Fibroblast of peridontal ligament (primary cell): ENCODE measurements around the gene CCDC149.

Experiments used
- DNase-seq: peaks from one replicate; pipeline ENCODE4 v3.0.0-alpha.2; 2010; ENCODE audit errors: extremely low read depth

The CCDC149 gene

DNA sequence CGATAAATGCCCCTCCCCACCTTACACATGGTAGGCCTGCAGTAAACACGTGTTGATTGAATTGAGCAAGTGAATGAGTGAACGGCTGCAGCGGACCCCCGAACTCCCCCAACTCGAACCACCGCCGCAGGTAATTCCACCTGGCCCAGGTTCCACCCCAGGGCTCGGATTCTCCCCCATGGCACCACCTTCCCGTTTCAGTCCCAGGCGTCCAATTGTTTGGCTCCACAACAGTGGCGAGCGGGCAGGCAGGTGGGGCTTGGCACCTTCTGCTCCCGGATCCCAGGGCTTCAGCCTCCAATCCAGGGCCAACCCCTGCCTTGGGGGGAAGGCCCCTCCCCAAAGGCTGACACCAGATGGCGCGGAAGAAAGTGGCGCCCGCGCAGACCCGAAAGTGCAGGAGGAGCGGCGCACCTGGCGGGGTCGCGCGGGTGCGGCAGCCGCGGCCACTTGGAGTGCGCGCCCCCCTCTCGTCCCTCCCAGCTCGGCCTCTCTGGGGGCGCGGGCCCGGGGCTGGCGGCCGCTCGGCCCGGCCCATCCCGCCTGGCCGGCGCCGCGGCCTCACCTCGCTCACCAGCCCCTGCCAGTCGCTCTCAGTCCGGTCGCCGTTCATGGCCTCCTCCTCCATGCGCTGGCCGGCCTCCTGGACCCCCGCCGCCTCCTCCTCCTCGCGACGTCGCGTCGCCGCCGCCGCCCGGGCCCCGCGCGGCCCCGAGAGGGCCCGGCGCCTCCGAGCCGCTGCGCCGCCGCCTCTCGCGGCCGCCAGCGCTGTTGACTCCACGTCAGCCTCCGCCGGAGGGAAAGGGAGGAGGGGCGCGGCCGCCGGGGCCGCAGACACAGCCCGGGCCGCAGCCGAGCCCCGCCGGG is at the start of gene CCDC149:
Gene CCDC149 (minus strand): TSS at position 791 of the 867 bp plus-strand sequence. CDS start 178 bp downstream, at position 613.
- peak; percentile 47 for DNase-seq

DNA sequence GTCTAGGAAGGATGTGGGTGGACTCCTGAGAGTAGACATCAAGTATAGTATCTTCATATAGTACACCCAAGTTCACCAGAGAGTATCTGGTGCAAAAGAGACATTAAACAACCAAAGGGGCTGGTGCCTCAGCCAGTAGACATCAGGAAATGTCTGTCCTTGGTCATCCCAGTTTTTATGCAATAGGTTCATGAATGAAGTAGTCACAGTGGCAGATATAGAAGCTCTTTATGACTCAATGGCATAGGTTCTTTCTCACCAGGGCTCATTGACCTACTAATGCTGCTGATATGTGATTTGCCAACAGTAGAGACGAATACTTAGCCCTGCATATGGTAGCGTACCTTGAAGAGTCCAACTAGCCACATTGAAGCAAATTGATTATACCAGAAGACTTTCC is 45.0 kb upstream of the CCDC149 start:
- no peak for DNase-seq

DNA sequence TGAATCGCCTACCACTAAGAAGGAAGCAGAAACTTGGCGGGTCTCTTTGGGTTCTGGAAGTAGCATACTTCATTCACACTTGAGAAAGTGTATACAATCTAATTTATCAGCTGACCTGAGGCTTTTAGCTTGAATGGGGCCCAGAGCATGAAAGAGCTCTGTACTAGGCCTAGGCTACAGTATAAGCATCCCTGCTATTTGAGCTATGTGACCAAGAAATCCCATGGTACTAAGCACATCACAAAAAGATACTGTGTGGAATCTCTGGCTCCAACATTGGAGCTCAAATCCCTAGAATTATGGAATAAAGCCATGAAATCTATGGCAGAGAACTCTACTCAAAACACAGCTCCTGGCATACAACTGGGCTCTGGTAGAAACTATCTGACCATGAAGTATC is 43.9 kb upstream of the CCDC149 start:
- peak; percentile 3 for DNase-seq

DNA sequence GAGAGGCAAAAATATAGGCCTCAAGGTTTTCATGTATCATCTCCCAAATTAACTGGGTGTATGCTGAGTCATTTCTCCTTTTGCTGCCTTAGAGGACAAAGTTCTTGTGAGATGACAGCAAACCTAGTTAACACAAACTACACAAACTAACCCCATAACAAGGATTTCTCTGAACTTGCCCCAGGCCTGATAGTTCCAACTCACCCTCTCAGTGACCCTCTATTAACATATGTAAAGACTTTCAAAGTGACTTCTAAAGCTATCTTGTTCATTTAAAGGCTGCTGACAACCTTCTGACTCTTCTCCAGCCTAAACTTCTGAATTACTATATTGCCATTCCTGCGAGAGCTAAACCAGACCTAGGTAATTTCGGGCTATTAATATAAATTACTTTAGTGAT is 43.2 kb upstream of the CCDC149 start:
- no peak for DNase-seq

DNA sequence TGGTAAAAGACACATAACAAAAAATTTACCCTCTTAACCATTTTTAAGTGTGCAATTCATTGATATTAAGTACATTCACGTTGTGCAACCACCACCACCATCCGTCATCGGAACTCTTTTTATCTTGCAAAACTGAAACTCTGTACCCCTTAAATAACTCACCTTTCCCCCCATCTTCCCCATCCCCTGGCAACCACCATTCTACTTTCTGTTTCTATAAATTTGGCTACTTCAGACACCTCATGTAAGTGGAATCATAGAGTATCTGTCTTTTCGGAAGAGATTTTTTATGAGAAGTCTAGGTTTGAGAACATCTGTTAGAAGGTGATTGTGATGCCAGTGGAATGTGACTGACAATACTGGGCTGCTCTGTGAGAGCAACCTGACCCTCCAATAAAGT is 39.8 kb upstream of the CCDC149 start:
- no peak for DNase-seq

DNA sequence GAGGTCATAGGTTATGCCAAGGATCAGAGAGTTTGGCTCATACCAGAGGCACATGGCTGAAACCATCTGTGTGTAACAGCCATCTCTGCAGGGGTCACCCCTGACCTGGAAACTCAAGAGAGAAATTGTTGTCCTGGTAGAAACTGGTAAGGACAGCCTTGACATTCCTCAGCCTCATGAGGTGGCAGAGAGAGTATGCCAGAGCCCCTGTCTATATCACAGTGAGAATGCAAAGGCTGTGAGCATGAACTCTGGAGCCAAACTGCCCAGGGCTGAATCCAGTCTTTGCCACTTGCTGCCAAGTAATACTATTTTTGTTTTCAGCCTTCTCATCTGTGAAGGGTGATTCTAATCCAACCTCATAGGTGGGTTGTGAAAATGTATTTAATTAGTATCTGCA is 37.1 kb upstream of the CCDC149 start:
- DNase-seq: no peak

DNA sequence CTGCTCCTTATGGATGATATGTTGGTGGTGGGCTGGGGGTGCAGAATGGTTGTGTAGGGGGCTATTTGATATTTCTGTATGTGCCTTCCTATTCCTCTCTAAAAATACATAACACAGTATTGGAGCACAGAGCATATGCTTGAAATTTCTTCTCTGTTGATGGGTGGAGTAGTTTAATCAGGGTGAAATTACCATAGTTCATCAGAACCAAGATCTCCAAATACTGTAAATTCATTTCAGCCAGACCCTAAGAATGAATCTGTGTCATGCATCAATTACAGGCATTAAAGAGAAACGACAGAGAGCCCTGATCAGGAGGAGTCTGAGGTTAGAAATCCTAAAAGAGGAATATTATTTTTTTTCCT is 25.1 kb upstream of the CCDC149 start:
- no peak for DNase-seq

DNA sequence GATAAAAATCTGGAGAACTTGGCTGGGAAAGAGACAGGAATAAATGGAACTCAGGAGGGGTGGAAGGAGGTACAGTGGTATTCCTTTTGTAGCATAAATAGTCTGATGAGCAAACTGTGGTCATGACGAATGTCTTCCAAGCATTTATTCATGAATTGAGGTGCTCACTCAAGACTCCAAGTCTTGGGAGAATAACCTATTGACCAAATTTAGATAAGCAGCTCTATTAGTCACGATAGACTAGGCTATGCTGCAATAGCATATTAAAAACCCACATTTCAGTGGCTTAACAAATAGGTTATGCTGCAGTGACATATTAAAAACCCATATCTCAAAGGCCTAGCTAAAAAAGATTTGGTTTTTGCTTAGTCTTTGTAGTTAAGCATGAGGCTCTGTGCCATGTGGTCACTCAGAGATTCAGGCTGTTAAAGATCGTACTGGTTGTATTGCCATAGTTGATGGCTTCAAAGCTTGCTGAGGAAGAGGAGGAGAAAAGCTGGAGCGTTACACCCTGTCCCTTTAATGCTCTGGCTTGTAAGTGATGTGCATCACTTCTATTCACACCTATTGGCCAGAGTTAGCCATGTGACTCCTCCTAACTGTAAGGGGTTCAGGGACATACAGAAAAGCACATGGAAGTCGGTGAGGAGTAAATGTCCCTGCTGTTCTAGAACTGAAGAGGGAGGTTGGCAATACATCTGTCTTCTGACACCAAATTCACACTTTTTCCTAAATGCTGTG is 24.5 kb upstream of the CCDC149 start:
- DNase-seq: no peak

DNA sequence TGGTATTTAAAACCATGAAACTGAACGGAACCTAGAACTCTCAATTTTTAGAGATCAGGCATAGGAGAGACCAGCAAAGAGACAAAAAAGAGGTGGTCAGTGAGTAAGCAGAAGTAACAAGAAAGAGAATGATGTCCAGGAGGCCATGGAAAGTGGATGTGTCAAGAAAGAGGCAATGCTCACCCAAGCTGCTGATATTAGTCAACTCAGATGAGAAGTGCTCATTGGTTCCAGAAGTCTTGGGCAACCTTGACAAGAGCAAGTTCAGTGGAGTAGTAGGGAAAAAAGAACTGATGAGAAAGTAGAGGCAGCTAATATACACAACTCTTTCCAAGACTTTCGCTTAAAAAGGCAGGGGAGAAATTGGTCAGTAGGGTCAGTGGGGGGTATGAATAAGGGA is 23.0 kb upstream of the CCDC149 start:
- no peak for DNase-seq

DNA sequence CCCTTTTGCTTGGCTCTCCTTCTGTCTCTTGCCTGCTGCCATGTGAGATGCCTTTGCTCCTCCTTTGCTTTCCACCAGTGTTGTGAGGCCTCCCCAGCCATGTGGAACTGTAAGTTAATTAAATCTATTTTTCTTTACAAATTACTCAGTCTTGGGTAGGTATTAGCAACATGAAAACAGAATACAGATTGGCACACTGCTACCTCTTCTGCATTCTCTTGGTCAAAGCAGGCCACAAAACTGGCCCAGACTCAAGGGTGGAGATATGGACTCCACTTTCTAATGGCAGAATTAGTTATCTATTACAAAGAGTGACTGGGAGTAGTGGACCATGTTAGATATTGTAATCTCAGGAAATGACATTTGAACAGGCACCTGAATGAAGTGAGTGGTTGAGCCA is 21.5 kb upstream of the CCDC149 start:
- no peak for DNase-seq

DNA sequence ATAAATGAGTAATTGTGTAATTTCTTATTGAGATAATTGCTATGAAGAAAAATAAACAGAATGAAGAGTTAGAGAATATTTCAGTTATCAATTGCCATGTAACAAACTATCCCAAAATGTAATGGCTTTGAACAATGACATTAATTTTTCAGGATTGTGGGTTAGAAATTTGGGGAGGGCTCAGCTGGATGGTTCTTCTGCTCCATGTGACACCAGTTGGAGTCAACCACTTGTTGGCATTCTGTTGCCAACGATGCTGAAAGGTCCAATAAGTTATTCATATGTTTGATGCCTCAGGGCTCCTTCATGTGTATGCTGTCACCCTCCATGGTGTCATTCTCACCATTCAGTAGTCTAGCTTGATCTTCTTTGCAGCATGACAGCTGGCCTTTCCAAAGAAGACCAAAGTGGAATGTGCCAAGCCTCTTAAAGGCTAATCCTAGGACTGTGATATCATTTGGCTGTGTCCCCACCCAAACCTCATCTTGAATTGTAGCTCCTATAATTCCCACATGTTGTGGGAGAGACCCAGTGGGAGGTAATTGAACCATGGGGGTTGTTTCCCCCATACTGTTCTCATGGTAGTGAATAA is 20.9 kb upstream of the CCDC149 start:
- no peak for DNase-seq

DNA sequence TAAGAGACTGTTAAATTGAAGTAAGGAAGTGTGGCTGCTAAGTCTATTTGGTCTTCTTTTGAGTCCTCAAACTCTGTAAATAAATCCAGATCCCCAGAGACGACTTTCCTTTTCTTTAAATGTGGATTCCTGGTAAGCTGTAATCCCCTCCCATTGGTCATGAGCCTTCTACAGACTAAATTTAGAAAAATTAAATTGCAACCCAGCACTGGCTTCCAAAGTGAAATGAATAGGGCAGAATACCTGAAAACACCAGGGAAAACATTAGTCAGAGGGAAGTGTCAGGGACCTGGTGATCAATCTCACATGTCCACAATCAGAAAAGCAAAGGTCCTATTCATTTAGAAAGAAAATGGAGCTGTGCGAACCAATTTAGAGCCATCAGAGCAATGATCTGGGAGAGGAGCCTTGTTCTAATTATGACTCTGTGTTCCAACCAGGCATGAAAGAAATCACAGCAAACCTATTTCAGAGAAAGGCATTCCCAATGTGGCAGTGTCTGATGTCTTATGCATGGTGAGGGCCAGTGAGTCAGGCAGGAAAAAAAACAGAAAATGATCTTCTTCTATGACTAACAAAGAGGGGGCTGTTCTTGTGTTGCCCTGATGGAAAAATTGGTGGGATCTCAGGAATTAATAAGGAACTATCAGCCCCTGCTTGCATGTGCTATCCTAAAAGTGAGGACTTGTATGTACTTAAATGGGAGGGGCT is 19.8 kb upstream of the CCDC149 start:
- peak; percentile 18 for DNase-seq

DNA sequence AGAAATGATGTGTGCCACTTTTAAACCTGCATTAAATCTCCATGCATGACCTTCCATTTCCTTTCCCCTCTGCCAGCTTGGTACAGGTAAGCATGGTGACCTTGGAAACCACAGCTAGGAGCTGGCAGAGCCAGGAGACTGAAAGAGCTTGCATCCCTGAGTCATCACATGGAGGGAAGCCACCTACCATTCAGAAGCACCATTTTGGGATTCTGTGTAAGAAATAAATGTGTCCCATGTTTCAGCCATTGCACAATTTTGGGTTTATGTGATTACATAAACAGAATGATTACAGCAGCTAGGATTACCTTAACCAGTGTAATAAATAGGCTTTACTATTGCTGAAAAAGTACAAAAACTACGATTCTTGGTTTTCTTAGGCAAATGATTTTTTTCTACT is 17.3 kb upstream of the CCDC149 start:
- DNase-seq: peak; percentile 50

DNA sequence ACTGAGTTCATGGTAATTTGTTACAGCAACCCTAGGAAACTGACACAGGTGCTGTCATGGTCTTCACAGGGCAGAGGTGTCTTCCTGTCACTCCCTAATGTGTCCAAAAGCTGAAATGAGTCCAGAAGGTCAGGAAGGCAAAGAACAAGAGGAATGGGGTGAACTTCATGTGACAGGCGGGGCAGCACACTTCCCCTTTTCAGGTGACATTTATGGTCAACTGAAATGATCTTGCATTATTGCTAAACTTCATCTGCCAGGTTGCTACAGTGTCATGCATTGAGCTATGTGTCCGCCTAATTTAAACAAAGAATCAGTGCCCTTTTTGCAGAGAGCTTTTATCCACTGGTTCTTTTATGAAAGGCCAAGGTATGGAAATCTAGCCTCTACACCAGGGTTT is 15.9 kb upstream of the CCDC149 start:
- DNase-seq: no peak

DNA sequence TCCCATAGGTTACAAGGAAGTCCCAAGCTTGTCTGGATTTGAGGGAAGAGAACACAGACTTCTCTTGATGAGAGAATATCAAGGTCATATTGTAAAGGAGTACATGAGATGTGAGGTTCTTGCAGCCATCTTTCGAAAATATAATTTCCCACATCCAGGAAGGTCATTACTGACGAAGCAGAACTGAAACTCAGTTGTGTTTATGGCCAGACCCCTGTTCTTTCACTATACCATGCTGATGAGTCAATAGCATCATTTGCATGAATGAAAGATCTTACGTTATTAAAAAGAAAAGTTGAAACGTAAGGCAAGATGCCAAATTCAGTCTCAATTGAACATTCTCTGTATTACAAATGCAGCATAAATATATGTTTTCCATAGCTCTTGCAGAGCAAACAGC is 14.2 kb upstream of the CCDC149 start:
- no peak for DNase-seq

DNA sequence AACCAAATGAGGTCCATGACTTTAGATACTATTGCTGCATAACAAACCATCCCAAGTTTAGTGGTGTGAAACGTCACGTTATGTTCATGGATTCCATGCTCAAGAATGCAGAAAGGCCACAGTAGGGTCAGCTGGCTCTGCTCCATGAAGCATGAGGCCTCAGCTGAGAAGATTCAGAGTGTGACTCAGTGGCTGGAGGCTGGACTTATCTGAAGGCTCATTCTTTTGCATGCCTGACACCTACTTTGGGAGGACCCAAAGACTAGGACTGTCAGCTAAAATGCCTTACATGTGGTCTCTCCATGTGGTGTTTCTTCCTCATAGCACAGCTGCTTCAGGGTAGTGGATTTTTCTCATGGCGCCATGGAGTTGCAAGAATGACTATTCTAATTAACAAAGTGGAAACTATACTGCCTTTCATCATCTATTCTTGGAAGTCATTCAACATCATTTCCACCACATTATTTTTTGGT is 11.5 kb upstream of the CCDC149 start:
- peak; percentile 96 for DNase-seq

DNA sequence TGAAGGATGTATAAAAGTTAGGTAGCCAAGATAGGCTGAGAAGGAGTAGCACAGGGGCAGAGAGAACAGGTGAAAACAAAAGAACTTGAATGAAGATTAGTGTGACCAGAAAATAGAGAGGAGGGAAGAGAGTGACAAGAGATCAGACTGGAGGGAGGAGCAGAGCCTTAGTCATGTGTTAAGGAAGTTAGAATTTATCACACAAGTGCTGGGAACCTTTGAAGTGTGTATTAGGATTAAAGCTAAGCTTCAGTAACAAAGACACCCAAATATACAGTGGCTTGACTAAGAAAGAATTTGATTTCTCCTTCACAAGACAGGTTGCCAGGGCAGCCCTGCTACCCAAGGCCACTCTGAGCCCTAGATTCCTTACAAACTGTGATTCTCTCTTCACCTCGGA is 10.7 kb upstream of the CCDC149 start:
- DNase-seq: no peak

DNA sequence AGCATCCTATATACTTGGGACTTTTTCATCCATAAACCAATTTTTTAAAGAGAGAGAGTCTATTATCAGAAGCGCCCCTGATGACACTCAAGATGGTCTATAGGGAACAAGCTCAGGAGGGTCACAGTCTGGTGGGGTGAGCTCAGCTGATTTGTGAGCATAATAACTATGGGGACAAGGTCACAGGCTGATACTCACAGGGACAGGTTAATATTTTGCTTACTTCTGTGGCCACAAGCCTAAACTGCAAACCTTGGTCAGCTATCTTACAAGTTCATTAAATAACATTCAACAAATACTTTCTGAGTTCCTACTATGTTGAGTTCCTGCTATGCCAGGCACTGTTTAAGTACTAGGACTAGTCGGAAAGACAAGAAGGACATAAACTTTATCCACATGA is 10.2 kb upstream of the CCDC149 start:
- DNase-seq: no peak

DNA sequence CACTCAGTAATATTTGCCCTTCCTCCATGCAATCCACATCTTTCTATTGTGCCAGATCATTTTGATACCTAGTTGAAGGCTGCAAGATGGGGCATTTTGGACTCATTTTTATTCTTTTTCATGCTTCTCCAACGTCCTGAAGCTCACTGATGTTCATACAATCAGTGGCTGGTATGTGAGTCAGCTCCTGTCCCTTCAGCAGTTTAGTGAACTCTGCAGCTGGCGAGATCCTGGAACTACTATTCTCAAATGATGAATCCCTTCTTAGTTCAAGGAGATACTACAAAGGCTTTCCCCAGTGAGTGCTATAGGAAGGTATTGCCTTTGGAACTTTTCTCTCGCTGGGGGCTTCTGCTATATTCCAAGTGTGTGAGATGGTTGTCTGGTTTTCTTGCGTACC is 9.6 kb upstream of the CCDC149 start:
- DNase-seq: peak; percentile 16

DNA sequence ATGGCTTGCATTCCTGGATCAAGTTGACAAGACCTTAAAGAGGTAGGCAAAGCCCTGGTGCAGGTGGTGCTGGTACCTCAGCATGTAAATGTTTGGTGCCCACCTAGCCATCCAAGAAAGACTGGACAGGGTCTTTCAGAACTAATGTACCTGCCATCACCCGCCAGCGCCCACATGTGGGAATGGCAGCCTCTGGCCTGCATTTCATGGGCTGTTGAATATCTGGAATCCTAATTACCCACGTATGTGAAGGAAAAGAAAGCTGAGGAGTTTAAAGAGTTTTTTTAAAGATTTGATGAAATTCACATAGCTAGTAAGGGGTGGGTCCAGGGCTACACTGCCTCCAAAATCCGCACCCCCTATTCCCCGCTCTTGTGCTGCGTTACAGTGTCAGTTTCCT is 8.6 kb upstream of the CCDC149 start:
- no peak for DNase-seq

DNA sequence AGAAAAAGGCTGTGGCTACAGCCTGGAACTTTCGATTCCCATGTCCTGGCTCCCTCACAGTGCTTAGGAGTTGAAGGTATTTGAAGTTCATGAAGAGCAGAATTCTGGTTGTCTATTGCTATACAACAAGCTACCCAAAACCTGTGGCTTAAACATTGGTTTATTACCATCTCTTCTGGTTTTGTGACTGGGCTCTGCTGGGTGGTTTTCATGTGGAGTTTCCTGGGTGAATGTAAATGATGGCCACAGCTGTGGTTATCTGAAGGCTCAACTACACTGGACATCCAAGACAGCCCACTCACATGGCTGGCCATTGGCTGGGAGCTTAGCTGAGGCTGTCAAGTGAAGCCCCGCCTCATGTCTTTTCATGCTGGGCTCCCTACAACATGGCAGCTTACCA is 7.2 kb upstream of the CCDC149 start:
- no peak for DNase-seq
